ENCODE data around the gene HAND1.

- no peak for TF ChIP-seq POLR2A (IDR thresholded peaks at IDR 0.05)
- TF ChIP-seq, protein P1, sequence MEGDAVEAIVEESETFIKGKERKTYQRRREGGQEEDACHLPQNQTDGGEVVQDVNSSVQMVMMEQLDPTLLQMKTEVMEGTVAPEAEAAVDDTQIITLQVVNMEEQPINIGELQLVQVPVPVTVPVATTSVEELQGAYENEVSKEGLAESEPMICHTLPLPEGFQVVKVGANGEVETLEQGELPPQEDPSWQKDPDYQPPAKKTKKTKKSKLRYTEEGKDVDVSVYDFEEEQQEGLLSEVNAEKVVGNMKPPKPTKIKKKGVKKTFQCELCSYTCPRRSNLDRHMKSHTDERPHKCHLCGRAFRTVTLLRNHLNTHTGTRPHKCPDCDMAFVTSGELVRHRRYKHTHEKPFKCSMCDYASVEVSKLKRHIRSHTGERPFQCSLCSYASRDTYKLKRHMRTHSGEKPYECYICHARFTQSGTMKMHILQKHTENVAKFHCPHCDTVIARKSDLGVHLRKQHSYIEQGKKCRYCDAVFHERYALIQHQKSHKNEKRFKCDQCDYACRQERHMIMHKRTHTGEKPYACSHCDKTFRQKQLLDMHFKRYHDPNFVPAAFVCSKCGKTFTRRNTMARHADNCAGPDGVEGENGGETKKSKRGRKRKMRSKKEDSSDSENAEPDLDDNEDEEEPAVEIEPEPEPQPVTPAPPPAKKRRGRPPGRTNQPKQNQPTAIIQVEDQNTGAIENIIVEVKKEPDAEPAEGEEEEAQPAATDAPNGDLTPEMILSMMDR (IDR thresholded peaks at IDR 0.05): no peak
Measured at GRCh38 chr5:154511984-154512383, 34.0 kb upstream of the HAND1 start.
